ENCODE measurements around the gene ITGB7. TPM values are rescaled to one million over a fixed set of nuclear protein-coding genes. Genes with fewer than 3 reads are reported as not detected.

ITGB7 gene
- total and polyA plus RNA-seq, 2 donors (not counting 3 experiments of a cell fraction or from before 2014, with no cell fraction given) = 0.17 TPM; not detected in 1

- CTCF ChIA-PET = interaction anchor here (0.8 to 4.2 kb wide), 19 partner anchors 17 to 202 kb away, joined by 3 to 29 read pairs (median 4); partner anchors contain the start of genes AAAS, ESPL1, MYG1 and PFDN5
- DNase-seq (ENCODE audit: low read depth, low spot score) (peak; percentile 58), FAIRE-seq (peak; percentile 38)
- H3K9ac ChIP-seq (replicated peaks; ENCODE audit: extremely low read depth, insufficient read depth, low read length) = peak overlapping the region; percentile 40
- dilution Hi-C loops (cut with MboI; ENCODE audit: extremely low pct_ligation_motif_present, low sequenced_read_pairs) (no loop called here), intact Hi-C loops (cut with micrococcal nuclease) (no loop called here)
- BruUV-seq (replicated peaks) = no TSS peak
- H2AFZ ChIP-seq (ENCODE audit: low read depth, low read length) = peak overlapping the region; percentile 93
- POLR2A ChIA-PET = interaction anchor here (0.6 kb wide), 1 partner anchor 25 kb away, joined by 4 read pairs; no protein-coding TSS in a partner anchor
- H3K4me2 ChIP-seq (ENCODE audit: insufficient read depth, low read length) = peak overlapping the region; percentile 75
- H3K27me3 ChIP-seq (ENCODE audit: control insufficient read depth in 2 of 2, insufficient read depth in 2 of 2, low read length in 2 of 2) = no peaks in the 10 kb centered on the region
- H3K9me1 ChIP-seq (replicated peaks; ENCODE audit: control insufficient read depth, extremely low read depth, insufficient read depth, low read length) = no peaks in the 10 kb centered on the region
- no peaks in the 10 kb centered on the region for H3K36me3 ChIP-seq (ENCODE audit: control insufficient read depth in 2 of 2, extremely low read depth in 1 of 2, insufficient read depth in 2 of 2, low read length in 2 of 2)
- H3K9me3 ChIP-seq (replicated peaks; ENCODE audit: control insufficient read depth, insufficient read depth, low read length) = no peaks in the 10 kb centered on the region
- H3K79me2 ChIP-seq (ENCODE audit: control insufficient read depth, insufficient read depth, low read length) = no peaks in the 10 kb centered on the region
- no peaks in the 10 kb centered on the region for H4K20me1 ChIP-seq (replicated peaks; ENCODE audit: control insufficient read depth, extremely low read depth, insufficient read depth, low read length)
- H3K4me1 ChIP-seq (ENCODE audit: control insufficient read depth, extremely low read depth, insufficient read depth, low read length) = peaks cover 62% of the 10 kb centered on the region
- TF ChIP-seq POLR2AphosphoS5 (IDR thresholded peaks at IDR 0.05; ENCODE audit: insufficient read depth, low read depth, low read length) = no peak
- no peak for TF ChIP-seq FOS (IDR thresholded peaks at IDR 0.05; ENCODE audit: borderline replicate concordance, insufficient read depth, low read length)
- no peak for TF ChIP-seq POLR2A (IDR thresholded peaks at IDR 0.05; ENCODE audit: low read depth, low read length)
- H3K4me3 ChIP-seq (replicated peaks in 1 of 3; ENCODE audit: insufficient read depth in 1 of 3, low read depth in 1 of 3, low read length in 3 of 3) = peak overlapping the region; percentile 45 to 66 (median 63)
- no peak overlapping the region for H3K27ac ChIP-seq (ENCODE audit: insufficient read depth, low read depth, low read length)
Observed at GRCh38 chr12:53219292-53219955, 12.4 kb upstream of the ITGB7 start.

- BruUV-seq (replicated peaks) = no TSS peak
- TF ChIP-seq GATA2 (IDR thresholded peaks at IDR 0.05; ENCODE audit: insufficient read depth, insufficient read length, low read depth, low read length) = no peak
- no peak for TF ChIP-seq FOS (IDR thresholded peaks at IDR 0.05; ENCODE audit: borderline replicate concordance, insufficient read depth, low read length)
- no peak for TF ChIP-seq POLR2AphosphoS5 (IDR thresholded peaks at IDR 0.05; ENCODE audit: insufficient read depth, low read depth, low read length)
- no peak for TF ChIP-seq POLR2A (IDR thresholded peaks at IDR 0.05; ENCODE audit: low read depth, low read length)
- TF ChIP-seq CTCF (IDR thresholded peaks at IDR 0.05; ENCODE audit: extremely low read depth in 1 of 2, insufficient read depth in 1 of 2, low read depth in 1 of 2, low read length in 2 of 2) = no peak
- H3K27ac ChIP-seq (ENCODE audit: insufficient read depth, low read depth, low read length) = no peak overlapping the region
- DNase-seq (ENCODE audit: low read depth, low spot score) (peak; percentile 21), FAIRE-seq (no peak)
- H3K9me3 ChIP-seq (replicated peaks; ENCODE audit: control insufficient read depth, insufficient read depth, low read length) = no peaks in the 10 kb centered on the region
- H4K20me1 ChIP-seq (replicated peaks; ENCODE audit: control insufficient read depth, extremely low read depth, insufficient read depth, low read length) = no peaks in the 10 kb centered on the region
- H3K27me3 ChIP-seq (ENCODE audit: control insufficient read depth in 2 of 2, insufficient read depth in 2 of 2, low read length in 2 of 2) = no peaks in the 10 kb centered on the region
- H3K9me1 ChIP-seq (replicated peaks; ENCODE audit: control insufficient read depth, extremely low read depth, insufficient read depth, low read length) = no peaks in the 10 kb centered on the region
- H3K4me3 ChIP-seq (replicated peaks in 1 of 3; ENCODE audit: insufficient read depth in 1 of 3, low read depth in 1 of 3, low read length in 3 of 3) = peak overlapping the region; percentile 19 to 63 (median 45)
- POLR2A ChIA-PET = interaction anchor here (0.5 kb wide), 1 partner anchor 25 kb away, joined by 3 read pairs; no protein-coding TSS in a partner anchor
- peak overlapping the region; percentile 93 for H2AFZ ChIP-seq (ENCODE audit: low read depth, low read length)
- peaks cover 67% of the 10 kb centered on the region for H3K4me1 ChIP-seq (ENCODE audit: control insufficient read depth, extremely low read depth, insufficient read depth, low read length)
- H3K79me2 ChIP-seq (ENCODE audit: control insufficient read depth, insufficient read depth, low read length) = no peaks in the 10 kb centered on the region
- dilution Hi-C loops (cut with MboI; ENCODE audit: extremely low pct_ligation_motif_present, low sequenced_read_pairs) = no loop called here
- H3K36me3 ChIP-seq (ENCODE audit: control insufficient read depth in 2 of 2, extremely low read depth in 1 of 2, insufficient read depth in 2 of 2, low read length in 2 of 2) = no peaks in the 10 kb centered on the region
- no peak overlapping the region for H3K9ac ChIP-seq (replicated peaks; ENCODE audit: extremely low read depth, insufficient read depth, low read length)
- peak overlapping the region; percentile 75 for H3K4me2 ChIP-seq (ENCODE audit: insufficient read depth, low read length)
- CTCF ChIA-PET = interaction anchor here (0.8 to 4.2 kb wide), 9 partner anchors 21 to 203 kb away, joined by 3 to 29 read pairs (median 6); partner anchors contain the start of genes AAAS and PFDN5
- intact Hi-C loops (cut with micrococcal nuclease) = no loop called here
Observed at GRCh38 chr12:53218551-53219291, 11.7 kb upstream of the ITGB7 start.

Measured in endothelial cell of umbilical vein (primary cell).